Measurements from ENCODE around the gene INPP5F.

DNA sequence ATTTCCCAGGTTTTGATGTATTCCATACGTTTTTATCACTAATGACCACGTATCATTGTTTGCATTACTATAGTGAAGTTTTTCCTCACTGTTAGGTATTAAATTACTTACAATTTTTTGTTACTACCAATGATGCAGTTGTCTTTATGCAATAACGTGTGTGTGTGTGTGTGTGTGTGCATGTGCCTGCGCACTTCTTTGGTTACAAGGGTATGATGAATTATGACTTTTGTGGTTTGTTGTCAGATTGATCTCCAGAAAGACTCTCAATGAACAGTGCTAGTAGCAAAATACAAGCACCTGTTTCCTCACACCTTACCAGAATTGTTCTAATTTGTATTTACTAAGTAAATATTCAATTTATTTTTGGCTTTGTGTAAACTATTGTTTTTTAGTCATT, 95.3 kb downstream of the INPP5F start:
- TF ChIP-seq POLR2A (IDR thresholded peaks at IDR 0.05; ENCODE audit: low read depth, low read length) (no peak), POLR2AphosphoS5 (IDR thresholded peaks at IDR 0.05; ENCODE audit: low read depth, low read length) (no peak), TAF1 (IDR thresholded peaks at IDR 0.05; ENCODE audit: borderline replicate concordance, low read depth, low read length) (no peak)

All from GM12892 (cell line).